MM.1S (cell line): ENCODE measurements around the gene TUFT1.

Source experiments
- DNase-seq: peaks from one replicate; pipeline ENCODE4 v3.0.0-alpha.2; 2015
- H2AFZ ChIP-seq: fragments of 300-600 bp; sonication (generic); 2 replicates; pipeline ENCODE4 v1.6.0; 2016; ENCODE audit warnings: antibody characterized with exemption, low read length
- H3F3A ChIP-seq: fragments of 300-600 bp; sonication (generic); 2 replicates; pipeline ENCODE4 v1.6.1; 2016; ENCODE audit warnings: mild to moderate bottlenecking, antibody characterized with exemption, low read length, moderate library complexity, mixed read lengths; ENCODE audit not compliant: insufficient read depth
- H3K27ac ChIP-seq: fragments of 300-600 bp; sonication (generic); 2 replicates; pipeline ENCODE4 v1.5.1; 2016; ENCODE audit warnings: mild to moderate bottlenecking, low read length
- H3K27me3 ChIP-seq: fragments of 300-600 bp; sonication (generic); replicated peaks from 2 replicates; pipeline ENCODE4 v1.6.0; 2016; ENCODE audit warnings: low read length; ENCODE audit not compliant: insufficient read depth
- H3K36me3 ChIP-seq: fragments of 300-600 bp; sonication (generic); replicated peaks from 2 replicates; pipeline ENCODE4 v1.6.1; 2016; ENCODE audit warnings: mild to moderate bottlenecking, low read length, mixed read lengths; ENCODE audit not compliant: insufficient read depth
- H3K4me1 ChIP-seq: fragments of 300-600 bp; sonication (generic); 2 replicates; pipeline ENCODE4 v1.6.1; 2016; ENCODE audit warnings: low read length, mixed read lengths
- H3K4me2 ChIP-seq: fragments of 300-600 bp; sonication (generic); 2 replicates; pipeline ENCODE4 v1.6.0; 2016; ENCODE audit warnings: low read depth, low read length
- H3K4me3 ChIP-seq: fragments of 300-600 bp; sonication (generic); 2 replicates; pipeline ENCODE4 v1.5.1; 2016; ENCODE audit warnings: low read length, mixed read lengths
- H3K79me2 ChIP-seq: fragments of 300-600 bp; sonication (generic); 2 replicates; pipeline ENCODE4 v1.6.1; 2016; ENCODE audit warnings: mixed run types, low read length, mixed read lengths
- H3K9ac ChIP-seq: fragments of 300-600 bp; sonication (generic); 2 replicates; pipeline ENCODE4 v1.6.1; 2016; ENCODE audit warnings: low read length, mixed read lengths
- H3K9me2 ChIP-seq: fragments of 300-600 bp; sonication (generic); replicated peaks from 2 replicates; pipeline ENCODE4 v1.6.1; 2016; ENCODE audit warnings: mild to moderate bottlenecking, low read length, mixed read lengths; ENCODE audit not compliant: insufficient read depth
- H3K9me3 ChIP-seq: fragments of 300-600 bp; sonication (generic); replicated peaks from 2 replicates; pipeline ENCODE4 v1.6.1; 2016; ENCODE audit warnings: mild to moderate bottlenecking, low read length, mixed read lengths; ENCODE audit not compliant: insufficient read depth
- H4K20me1 ChIP-seq: fragments of 300-600 bp; sonication (generic); 2 replicates; pipeline ENCODE4 v1.6.1; 2016; ENCODE audit warnings: mild to moderate bottlenecking, low read length, moderate library complexity, mixed read lengths; ENCODE audit not compliant: insufficient read depth
- EZH2 ChIP-seq: fragments of 300-600 bp; sonication (generic); optimal IDR thresholded peaks from 2 replicates; pipeline ENCODE3; 2017; ENCODE audit warnings: low read depth, mild to moderate bottlenecking, antibody characterized with exemption, low read length, mixed read lengths
- EZH2phosphoT487 ChIP-seq: fragments of 300-600 bp; sonication (generic); IDR thresholded peaks from 2 replicates; pipeline ENCODE4 v1.6.1; 2018; ENCODE audit warnings: antibody characterized with exemption, low read length
- TF ChIP-seq, protein P1 (sequence below): fragments of 300-600 bp; sonication (generic); IDR thresholded peaks from 2 replicates; pipeline ENCODE4 v1.5.1; 2016; ENCODE audit warnings: antibody characterized with exemption, low read length, mixed read lengths

Gene TUFT1

DNA sequence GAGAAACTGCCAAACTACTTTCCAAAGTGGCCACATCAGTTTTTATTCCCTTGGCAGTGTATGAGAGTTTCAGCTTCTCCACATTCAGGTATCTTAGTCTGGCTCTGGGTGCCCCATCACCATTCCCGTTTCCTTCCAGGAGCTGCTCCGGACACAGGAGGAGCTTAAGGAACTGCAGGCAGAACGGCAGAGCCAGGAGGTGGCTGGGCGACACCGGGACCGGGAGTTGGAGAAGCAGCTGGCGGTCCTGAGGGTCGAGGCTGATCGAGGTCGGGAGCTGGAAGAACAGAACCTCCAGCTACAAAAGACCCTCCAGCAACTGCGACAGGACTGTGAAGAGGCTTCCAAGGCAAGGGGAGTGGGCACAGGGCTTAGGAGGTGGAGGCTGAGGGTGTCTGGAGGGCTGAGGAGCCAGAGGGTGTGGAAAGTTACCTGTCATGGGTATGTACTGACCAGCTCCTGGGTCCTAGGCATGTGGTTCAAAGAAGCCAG, 10.9 kb upstream of the TUFT1 start:
- Histone ChIP-seq H3F3A (no peaks in the 10 kb centered on the region), H3K27ac (no peak overlapping the region), H3K9me2 (no peaks in the 10 kb centered on the region), H3K9ac (no peak overlapping the region), H3K9me3 (no peaks in the 10 kb centered on the region), H4K20me1 (no peaks in the 10 kb centered on the region), H3K27me3 (no peaks in the 10 kb centered on the region), H3K4me2 (no peak overlapping the region), H3K36me3 (no peaks in the 10 kb centered on the region), H3K4me3 (no peak overlapping the region), H3K4me1 (no peaks in the 10 kb centered on the region), H3K79me2 (no peaks in the 10 kb centered on the region), H2AFZ (no peak overlapping the region)
- TF ChIP-seq EZH2 (no peak), EZH2phosphoT487 (no peak)
- TF ChIP-seq, protein P1, sequence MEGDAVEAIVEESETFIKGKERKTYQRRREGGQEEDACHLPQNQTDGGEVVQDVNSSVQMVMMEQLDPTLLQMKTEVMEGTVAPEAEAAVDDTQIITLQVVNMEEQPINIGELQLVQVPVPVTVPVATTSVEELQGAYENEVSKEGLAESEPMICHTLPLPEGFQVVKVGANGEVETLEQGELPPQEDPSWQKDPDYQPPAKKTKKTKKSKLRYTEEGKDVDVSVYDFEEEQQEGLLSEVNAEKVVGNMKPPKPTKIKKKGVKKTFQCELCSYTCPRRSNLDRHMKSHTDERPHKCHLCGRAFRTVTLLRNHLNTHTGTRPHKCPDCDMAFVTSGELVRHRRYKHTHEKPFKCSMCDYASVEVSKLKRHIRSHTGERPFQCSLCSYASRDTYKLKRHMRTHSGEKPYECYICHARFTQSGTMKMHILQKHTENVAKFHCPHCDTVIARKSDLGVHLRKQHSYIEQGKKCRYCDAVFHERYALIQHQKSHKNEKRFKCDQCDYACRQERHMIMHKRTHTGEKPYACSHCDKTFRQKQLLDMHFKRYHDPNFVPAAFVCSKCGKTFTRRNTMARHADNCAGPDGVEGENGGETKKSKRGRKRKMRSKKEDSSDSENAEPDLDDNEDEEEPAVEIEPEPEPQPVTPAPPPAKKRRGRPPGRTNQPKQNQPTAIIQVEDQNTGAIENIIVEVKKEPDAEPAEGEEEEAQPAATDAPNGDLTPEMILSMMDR, result no peak
- no peak for DNase-seq

DNA sequence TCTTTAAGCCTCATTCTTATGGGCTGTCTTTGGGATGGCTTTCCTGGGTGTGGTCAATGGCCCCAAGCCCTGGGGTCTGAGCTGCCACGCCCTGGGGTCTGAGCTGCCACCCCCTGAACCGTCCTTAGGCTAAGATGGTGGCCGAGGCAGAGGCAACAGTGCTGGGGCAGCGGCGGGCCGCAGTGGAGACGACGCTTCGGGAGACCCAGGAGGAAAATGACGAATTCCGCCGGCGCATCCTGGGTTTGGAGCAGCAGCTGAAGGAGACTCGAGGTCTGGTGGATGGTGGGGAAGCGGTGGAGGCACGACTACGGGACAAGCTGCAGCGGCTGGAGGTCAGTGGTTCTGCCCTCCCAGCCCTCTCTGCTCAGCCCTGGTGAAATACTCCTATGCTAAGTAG, 10.3 kb upstream of the TUFT1 start:
- Histone ChIP-seq H3F3A (no peaks in the 10 kb centered on the region), H3K9ac (no peak overlapping the region), H3K27me3 (no peaks in the 10 kb centered on the region), H2AFZ (no peak overlapping the region), H3K4me3 (no peak overlapping the region), H3K4me2 (no peak overlapping the region), H3K79me2 (no peaks in the 10 kb centered on the region), H4K20me1 (no peaks in the 10 kb centered on the region), H3K27ac (no peak overlapping the region), H3K36me3 (no peaks in the 10 kb centered on the region), H3K9me3 (no peaks in the 10 kb centered on the region), H3K9me2 (no peaks in the 10 kb centered on the region), H3K4me1 (no peaks in the 10 kb centered on the region)
- no peak for DNase-seq
- TF ChIP-seq EZH2phosphoT487, result no peak
- no peak for TF ChIP-seq EZH2
- TF ChIP-seq, protein P1, result no peak

DNA sequence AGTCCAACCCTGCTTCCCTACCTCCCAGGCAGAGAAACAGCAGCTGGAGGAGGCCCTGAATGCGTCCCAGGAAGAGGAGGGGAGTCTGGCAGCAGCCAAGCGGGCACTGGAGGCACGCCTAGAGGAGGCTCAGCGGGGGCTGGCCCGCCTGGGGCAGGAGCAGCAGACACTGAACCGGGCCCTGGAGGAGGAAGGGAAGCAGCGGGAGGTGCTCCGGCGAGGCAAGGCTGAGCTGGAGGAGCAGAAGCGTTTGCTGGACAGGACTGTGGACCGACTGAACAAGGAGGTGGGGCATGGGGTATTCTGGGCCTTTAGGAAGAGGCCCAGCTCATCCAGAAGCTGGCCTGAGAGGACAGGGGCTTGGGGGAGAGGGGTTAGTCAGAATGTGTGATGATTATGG, 9.6 kb upstream of the TUFT1 start:
- Histone ChIP-seq H3K9ac (no peak overlapping the region), H3K27ac (no peak overlapping the region), H3K4me1 (no peaks in the 10 kb centered on the region), H3K27me3 (no peaks in the 10 kb centered on the region), H4K20me1 (no peaks in the 10 kb centered on the region), H3K79me2 (no peaks in the 10 kb centered on the region), H3K36me3 (no peaks in the 10 kb centered on the region), H3K4me2 (no peak overlapping the region), H3F3A (no peaks in the 10 kb centered on the region), H3K9me2 (no peaks in the 10 kb centered on the region), H3K4me3 (no peak overlapping the region), H3K9me3 (no peaks in the 10 kb centered on the region), H2AFZ (no peak overlapping the region)
- TF ChIP-seq, protein P1, result no peak
- TF ChIP-seq EZH2phosphoT487 (no peak), EZH2 (no peak)
- DNase-seq, result no peak

DNA sequence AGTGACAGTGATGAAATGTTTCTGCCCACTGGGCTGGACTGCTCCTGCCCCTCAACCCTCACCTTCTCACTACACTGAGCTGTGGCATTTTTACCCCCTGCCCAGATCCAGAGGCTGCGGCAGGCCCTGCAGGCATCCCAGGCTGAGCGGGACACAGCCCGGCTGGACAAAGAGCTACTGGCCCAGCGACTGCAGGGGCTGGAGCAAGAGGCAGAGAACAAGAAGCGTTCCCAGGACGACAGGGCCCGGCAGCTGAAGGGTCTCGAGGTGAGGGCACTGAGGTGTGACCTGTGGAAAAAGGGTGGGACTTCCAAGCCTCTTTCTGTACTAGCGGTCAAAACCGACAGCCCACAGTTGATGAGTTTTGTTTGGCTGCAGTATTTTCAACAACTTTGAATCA, 6.2 kb upstream of the TUFT1 start:
- H3K4me1 ChIP-seq, result no peaks in the 10 kb centered on the region
- no peaks in the 10 kb centered on the region for H3K79me2 ChIP-seq
- DNase-seq, result no peak
- no peak overlapping the region for H3K4me3 ChIP-seq
- H3K27ac ChIP-seq, result no peak overlapping the region
- no peaks in the 10 kb centered on the region for H3K9me3 ChIP-seq
- H3K9ac ChIP-seq, result no peak overlapping the region
- no peaks in the 10 kb centered on the region for H3K9me2 ChIP-seq
- TF ChIP-seq, protein P1, result no peak
- TF ChIP-seq EZH2 (no peak), EZH2phosphoT487 (no peak)
- H2AFZ ChIP-seq, result no peak overlapping the region
- H3K27me3 ChIP-seq, result no peaks in the 10 kb centered on the region
- H3K4me2 ChIP-seq, result no peak overlapping the region
- no peaks in the 10 kb centered on the region for H4K20me1 ChIP-seq
- no peaks in the 10 kb centered on the region for H3F3A ChIP-seq
- no peaks in the 10 kb centered on the region for H3K36me3 ChIP-seq
